HEK293 (cell line): Measurements from ENCODE around the gene SCAF4.

Source experiments
- BCL11B ChIP-seq: fragments of 450-650 bp; formaldehyde crosslinking; IDR thresholded peaks from 2 replicates; pipeline ENCODE4 v1.5.1; 2016; ENCODE audit warnings: low read depth, missing biosample characterization, missing genetic modification characterization
- CTCF ChIP-seq: fragments of 450-650 bp; formaldehyde crosslinking; IDR thresholded peaks from 2 replicates; pipeline ENCODE4 v1.5.1; 2016; ENCODE audit warnings: missing biosample characterization, missing genetic modification characterization
- KLF16 ChIP-seq: fragments of 450-650 bp; formaldehyde crosslinking; IDR thresholded peaks from 2 replicates; pipeline ENCODE4 v1.5.1; 2017; ENCODE audit warnings: missing biosample characterization, missing genetic modification characterization
- REPIN1 ChIP-seq: fragments of 450-650 bp; formaldehyde crosslinking; IDR thresholded peaks from 2 replicates; pipeline ENCODE4 v1.5.1; 2017; ENCODE audit warnings: missing biosample characterization, missing genetic modification characterization, low read depth
- SP3 ChIP-seq: fragments of 450-650 bp; formaldehyde crosslinking; IDR thresholded peaks from 2 replicates; pipeline ENCODE4 v1.5.1; 2016; ENCODE audit warnings: missing biosample characterization, missing genetic modification characterization
- ZBTB20 ChIP-seq: fragments of 450-650 bp; formaldehyde crosslinking; IDR thresholded peaks from 2 replicates; pipeline ENCODE4 v1.5.1; 2016; ENCODE audit warnings: missing biosample characterization, missing genetic modification characterization
- ZNF184 ChIP-seq: fragments of 450-650 bp; IDR thresholded peaks from 2 replicates; pipeline ENCODE4 v1.5.1; 2018; ENCODE audit warnings: missing biosample characterization, mild to moderate bottlenecking, missing genetic modification characterization
- ZNF529 ChIP-seq: fragments of 450-650 bp; formaldehyde crosslinking; IDR thresholded peaks from 2 replicates; pipeline ENCODE4 v1.5.1; 2017; ENCODE audit warnings: missing genetic modification characterization, missing biosample characterization; ENCODE audit not compliant: insufficient replicate concordance
- ZNF555 ChIP-seq: fragments of 450-650 bp; formaldehyde crosslinking; conservative IDR thresholded peaks from 2 replicates; pipeline ENCODE4 v1.5.1; 2017; ENCODE audit warnings: missing biosample characterization, mild to moderate bottlenecking, missing genetic modification characterization, inconsistent platforms
- ZNF626 ChIP-seq: fragments of 450-650 bp; sonication (Bioruptor Pico); formaldehyde crosslinking; IDR thresholded peaks from 2 replicates; pipeline ENCODE4 v1.5.1; 2018; ENCODE audit warnings: missing biosample characterization, missing genetic modification characterization, inconsistent platforms
- TF ChIP-seq, protein P1 (sequence below): fragments of 450-650 bp; formaldehyde crosslinking; IDR thresholded peaks from 2 replicates; pipeline ENCODE4 v1.5.1; 2016; ENCODE audit warnings: missing biosample characterization, missing genetic modification characterization

DNA sequence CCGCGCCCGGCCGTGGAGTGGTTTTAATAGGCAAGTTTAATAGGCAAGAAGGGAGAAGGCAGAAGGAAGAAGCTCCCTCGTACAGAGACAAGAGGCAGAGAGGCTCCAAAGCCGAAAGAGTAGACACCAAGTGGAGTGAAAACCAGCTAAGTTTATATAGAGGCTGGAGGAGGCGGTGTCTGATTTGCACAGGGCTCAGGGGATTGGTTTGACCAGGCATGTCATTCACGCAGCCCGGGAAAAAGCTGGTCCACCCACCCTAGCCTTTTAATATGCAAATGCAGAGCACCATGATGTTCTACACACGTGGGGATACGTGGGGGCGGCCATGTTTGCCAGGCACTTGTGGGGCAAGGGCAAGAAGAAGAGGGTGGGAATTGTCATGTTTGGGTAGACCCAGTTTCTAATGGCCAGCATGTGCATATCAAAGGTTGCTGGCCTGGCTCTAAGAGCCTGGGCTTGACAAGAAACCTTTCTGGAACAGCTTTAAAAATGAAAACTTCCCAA is 90.4 kb downstream of the SCAF4 start:
- TF ChIP-seq SP3 (tag by site-specific recombination) (no peak), REPIN1 (tag by site-specific recombination) (no peak), BCL11B (tag by site-specific recombination) (no peak), CTCF (no peak), ZNF529 (tag by site-specific recombination) (no peak), ZBTB20 (tag by site-specific recombination) (no peak), ZNF184 (tag by site-specific recombination) (no peak), ZNF555 (tag by site-specific recombination) (no peak), ZNF626 (no peak), KLF16 (no peak)
- TF ChIP-seq, protein P1, sequence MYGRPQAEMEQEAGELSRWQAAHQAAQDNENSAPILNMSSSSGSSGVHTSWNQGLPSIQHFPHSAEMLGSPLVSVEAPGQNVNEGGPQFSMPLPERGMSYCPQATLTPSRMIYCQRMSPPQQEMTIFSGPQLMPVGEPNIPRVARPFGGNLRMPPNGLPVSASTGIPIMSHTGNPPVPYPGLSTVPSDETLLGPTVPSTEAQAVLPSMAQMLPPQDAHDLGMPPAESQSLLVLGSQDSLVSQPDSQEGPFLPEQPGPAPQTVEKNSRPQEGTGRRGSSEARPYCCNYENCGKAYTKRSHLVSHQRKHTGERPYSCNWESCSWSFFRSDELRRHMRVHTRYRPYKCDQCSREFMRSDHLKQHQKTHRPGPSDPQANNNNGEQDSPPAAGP (tag by site-specific recombination) = no peak
